RPMI7951 (cell line): ENCODE measurements around the gene ZNF253. TPM values are rescaled to one million over a fixed set of nuclear protein-coding genes. Genes with fewer than 3 reads are reported as not detected.
"Not testable (repeated sequence)": the region's sequence is repeated elsewhere in the genome, so short reads cannot be mapped to it uniquely, and the experiment has no call there.

Experiments
- DNase-seq: peaks from one replicate; pipeline ENCODE4 v3.0.0-alpha.2; 2012; ENCODE audit warnings: low read depth
- total RNA-seq: library from RNA; depleted of rRNA; stranded (reverse); fragments of >200 nt; shearing (Covaris generic); gene quantifications from 2 replicates; pipeline ENCODE4 v1.2.3, GENCODE V29; 2014; rRNA removed

Gene ZNF253
- total RNA-seq: 4.3 and 7.6 TPM in 2 replicates

DNA sequence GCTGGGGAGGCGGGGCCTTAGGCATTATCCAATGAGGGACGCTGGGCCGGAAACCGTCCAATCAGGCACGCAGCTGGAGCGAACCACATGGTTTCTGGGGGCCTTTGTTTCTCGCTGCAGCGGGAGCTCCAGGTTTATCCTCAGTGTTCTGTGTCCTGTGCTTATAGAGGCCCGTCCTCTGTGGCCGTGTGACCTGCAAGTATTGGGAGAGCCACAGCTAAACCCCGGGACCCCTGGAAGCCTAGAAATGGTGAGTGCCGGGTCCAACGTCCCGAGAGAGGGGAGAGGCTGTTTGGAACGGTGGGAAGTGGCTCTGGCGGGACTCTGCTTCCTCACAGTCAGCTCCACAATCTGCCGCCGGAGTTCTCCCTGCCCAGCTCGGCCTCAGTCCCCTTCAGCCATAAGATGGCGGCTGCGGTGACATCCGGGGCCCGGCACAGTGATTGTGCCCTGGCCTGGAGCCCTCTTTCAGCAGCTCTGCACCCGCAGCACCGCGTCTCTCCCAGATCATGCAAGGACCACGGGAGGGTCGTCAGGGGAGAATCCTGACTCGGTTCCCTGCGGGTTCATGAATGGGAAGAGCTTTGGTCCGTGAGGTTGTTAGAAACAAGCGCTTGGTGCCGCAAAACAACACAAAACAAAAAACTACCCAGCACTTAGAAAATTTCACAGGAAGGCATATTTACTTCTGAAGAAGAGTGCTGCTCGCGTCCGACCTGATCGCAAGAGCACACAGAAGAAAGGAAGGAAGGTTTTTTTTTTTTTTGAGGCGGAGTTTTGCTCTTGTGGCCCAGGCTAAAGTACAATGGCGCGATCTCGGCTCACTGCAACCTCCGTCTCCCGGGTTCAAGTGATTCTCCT is at the start of gene ZNF253:
Gene ZNF253, plus strand, starts transcription at position 133 of the 861 bp plus-strand sequence. Its CDS starts 115 bp downstream, at position 248.
- peak; percentile 97 for DNase-seq

DNA sequence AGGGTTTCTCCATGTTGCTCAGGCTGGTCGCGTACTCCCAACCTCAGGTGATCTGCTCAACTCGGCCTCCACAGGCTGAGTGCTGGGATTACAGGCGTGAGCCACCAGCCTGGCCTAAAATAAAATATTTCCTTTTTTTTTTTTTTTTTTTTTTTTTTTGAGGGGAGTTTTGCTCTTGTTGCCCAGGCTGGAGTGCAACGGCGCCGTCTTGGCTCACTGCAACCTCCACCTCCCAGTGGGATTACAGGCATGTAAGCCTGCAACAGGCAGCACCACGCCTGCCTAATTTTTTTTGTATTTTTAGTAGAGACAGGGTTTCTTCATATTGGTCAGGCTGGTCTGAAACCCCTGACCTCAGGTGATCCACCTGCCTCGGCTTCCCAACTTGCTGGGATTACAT is 49.0 kb upstream of the ZNF253 start:
- DNase-seq: no peak

DNA sequence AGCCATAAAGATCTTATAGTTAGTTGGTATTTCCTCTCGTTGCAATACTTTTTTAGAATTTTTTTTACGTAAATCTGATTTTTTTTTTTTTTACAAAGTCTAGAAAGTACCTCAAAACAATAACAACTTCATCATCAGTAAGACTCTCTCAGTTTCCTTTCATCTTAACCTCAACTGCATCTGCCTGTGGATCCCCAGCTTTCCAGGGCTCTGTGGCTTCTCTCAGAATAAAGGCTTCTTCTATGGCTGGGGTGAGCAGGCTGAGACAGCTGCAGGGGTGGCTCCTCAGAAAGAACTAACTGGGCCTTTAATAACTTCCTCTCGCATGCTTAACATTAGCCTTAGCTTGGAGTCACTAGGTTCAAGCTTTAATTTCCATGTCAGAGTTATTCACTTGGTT is 48.3 kb upstream of the ZNF253 start:
- no peak for DNase-seq

DNA sequence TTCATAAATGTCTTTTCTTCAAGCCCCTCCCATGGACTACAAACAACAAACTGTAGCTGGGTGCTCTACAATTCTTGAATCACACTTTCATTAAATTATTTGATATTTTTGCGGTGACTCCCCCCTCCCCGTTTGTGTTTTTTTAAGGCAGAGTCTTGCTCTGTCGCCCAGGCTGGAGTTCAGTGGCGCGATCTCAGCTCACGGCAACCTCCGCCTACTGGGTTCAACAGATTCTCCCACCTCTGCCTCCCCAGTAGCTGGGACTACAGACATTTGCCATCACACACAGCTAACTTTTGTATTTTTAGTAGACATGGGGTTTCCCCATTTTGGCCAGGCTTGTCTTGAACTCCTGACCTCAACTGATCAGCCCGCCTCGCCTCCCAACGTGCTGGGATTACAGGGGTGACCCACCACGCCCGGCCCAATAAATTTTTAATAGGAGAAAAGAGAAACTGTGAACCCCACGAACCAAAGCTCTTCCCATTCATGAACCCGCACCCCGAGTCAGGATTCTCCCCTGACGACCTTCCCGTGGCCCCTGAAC is 44.8 kb upstream of the ZNF253 start:
- peak; percentile 7 for DNase-seq

DNA sequence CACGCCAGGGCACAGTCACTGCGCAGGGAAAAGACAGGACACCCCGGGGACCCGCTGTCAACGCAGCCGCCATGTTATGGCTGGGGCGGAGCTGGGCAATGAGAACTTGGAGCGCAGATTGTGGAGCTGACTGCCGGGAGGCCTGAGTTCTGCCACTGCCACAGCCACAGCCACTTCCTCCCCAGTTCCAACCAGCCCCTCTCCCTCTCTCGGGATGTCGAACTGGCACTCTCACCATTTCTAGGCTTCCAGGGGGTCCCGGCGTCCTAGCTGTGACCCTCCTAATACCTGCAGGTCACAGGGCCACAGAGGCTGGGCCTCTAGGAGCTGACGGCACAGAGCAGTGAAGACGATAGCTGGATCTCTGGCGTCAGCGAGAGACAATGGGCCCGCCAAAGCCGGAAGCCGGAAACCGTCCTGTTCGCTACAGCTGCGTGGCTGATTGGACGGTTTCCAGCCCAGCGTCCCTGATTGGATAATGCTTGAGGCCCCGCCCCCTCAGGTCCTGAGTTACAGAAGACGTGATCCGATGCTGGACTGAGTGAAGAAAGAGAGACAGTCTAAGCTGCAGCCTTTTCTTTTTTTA is 44.2 kb upstream of the ZNF253 start, which contains the start of gene ZNF506:
Gene ZNF506, minus strand, starts transcription at position 385 of the 586 bp plus-strand sequence. Its CDS starts 147 bp downstream, at position 238.
- peak; percentile 98 for DNase-seq

DNA sequence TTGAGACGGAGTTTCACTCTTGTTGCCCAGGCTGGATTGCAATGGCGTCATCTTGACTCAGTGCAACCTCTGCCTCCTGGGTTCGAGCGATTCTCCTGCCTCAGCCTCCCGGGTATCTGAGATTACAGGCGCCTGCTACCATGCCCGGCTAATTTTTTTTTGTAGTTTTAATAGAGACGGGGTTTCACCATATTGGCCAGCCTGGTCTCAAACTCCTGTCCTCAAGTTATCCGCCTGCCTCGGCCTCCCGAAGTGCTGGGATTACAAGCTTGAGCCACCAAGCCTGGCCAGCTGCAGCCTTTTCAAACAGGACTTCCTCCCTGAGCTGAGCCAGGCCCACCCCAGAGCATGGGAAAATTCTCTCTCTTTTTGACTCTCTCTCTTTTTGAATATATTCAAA is 43.7 kb upstream of the ZNF253 start:
- peak; percentile 12 for DNase-seq

DNA sequence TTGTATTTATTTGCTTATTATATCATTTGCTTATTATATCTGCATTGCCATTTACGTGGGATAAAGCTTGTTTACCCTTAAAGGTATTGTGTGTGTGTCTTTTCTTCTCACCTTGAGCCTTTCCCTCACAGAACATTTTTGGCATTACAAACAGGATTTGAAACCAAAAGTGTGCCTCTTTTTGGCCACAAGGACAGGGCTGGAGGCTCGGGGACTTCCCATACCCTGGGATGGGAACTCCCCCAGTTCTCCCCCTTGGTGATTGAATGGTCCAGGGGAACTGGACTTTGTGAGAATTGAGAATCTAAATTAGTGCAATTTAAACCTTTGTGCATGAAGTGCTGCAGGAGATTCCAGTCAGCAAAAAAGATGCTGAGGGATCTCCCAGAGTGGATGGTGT is 41.8 kb upstream of the ZNF253 start:
- no peak for DNase-seq

DNA sequence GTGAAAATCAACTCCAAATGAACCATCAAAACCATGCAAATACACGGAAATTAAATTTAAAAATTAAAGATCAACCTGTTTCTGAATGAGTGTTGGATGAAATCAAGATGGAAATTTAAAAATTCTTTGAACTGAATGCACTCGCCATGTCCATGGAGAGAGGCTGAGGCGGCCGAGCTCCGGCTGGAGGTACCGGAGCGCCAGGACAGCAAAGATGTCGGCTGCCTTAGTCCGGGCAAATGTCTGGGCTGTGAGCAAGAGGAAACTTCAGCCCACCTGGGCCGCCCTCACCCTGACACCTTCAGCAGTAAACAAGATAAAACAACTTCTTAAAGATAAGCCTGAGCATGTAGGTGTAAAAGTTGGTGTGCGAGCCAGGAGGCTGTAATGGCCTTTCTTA is 38.8 kb upstream of the ZNF253 start:
- DNase-seq: no peak

DNA sequence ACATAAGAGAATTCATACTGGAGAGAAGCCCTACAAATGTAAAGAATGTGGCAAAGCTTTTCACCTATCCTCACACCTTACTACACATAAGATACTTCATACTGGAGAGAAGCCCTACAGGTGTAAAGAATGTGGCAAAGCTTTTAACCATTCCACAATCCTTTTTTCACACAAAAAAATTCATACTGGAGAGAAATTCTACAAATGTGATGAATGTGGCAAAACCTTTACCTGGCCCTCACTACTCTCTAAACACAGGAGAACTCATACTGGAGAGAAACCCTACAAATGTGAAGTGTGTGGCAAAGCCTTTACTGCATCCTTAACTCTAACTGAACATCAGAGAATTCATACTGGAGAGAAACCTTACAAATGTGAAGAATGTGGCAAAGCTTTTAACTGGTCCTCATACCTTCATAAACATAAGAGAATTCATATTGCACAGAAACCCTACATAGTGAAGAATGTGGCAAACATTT is 30.1 kb upstream of the ZNF253 start:
- DNase-seq: no peak

DNA sequence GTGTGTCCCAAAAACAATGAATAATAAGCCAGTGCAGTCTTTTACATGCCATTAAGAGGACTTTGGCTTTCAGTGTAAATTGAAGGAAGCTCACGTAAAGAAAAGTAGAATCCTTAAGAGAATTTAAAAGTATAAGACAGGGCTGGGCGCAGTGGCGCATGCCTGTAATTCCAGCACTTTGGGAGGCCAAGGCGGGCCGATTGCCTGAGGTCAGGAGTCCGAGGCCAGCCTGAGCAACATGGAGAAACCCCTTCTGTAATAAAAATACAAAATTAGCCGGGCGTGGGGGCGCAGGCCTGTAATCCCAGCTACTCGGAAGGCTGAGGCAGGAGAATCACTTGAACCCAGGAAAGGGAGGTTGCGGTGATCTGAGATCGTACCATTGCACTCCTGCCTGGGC is 17.9 kb upstream of the ZNF253 start:
- no peak for DNase-seq

DNA sequence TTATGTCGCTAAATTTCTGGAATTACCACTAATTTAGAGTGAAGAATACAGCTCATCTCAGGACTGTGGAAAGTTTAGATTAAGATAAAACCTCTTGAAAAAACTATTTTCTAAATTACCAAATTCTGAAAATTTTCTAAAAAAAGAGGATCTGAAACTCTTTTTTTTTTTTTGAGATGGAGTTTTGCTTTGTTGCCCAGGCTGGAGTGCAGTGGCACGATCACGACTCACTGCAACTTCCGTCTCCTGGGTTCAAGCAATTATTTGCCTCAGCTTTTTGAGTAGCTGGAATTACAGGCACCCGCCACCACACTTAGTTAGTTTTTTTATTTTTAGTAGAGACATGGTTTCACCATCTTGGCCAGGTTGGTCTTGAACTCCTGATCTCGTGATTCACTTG is 16.6 kb upstream of the ZNF253 start:
- DNase-seq: no peak

DNA sequence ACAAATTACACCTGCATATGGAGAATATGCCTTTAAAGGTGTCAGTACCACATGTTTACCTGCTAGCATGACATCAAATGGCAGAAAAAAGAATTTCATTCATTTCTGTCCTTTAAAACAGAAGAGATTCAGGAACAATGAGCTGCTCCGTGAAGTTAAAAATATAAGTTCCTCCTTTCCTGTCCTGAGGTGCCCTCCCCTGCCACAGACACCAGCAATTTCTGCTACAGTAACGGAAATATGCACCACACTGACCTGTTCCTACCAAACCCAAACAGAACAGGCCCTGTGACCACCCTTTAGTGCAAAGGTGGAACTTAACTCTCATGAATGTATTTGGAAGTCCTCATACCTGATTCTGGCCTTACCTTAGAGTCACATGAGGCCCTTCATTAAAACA is 13.9 kb upstream of the ZNF253 start:
- not testable (repeated sequence) for DNase-seq

DNA sequence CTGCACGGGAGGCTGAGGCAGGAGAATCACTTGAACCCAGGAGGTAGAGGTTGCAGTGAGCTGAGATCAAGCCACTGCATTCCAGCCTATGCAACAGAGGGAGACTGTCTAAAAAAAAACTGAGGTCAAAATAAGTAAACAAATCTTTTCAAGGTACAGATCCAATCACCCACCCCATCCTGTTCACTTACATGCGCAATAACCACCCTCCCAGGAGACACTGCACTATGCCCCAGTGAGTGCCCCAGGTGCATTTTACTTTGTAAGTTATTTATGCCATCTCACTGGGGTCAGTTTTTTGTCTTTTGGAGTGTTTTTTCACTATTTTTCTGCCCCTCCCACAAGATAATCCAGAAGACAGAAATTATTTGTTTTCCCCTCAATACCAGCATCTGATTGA is 6.9 kb upstream of the ZNF253 start:
- DNase-seq: no peak

DNA sequence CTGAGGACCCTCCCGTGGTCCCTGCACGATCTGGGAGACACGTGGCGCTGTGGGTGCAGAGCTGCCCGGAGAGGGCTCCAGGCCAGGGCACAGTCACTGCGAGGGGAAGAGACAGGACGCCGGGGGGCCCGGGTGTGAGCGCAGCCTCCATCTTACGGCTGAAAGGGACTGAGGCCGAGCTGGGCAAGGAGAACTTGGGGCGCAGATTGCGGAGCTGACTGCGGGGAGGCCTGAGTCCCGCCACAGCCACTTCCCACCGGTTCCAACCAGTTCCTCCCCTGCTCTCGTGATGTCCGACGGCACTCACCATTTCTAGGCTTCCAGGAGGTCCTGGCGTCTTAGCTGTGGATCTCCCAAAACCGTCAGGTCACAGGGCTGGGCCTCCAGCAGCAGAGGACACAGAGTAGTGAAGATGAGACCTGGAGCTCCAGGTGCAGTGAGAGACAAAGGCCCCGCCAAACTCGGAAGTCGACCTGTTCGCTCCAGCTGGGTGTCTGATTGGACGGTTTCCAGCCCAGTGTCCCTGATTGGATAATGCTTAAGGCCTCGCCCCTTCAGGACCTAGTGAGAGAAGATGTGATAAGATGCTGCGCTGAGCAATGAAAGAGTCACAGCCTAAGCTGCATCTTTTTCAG is 4.8 kb upstream of the ZNF253 start:
- peak; percentile 4 for DNase-seq

DNA sequence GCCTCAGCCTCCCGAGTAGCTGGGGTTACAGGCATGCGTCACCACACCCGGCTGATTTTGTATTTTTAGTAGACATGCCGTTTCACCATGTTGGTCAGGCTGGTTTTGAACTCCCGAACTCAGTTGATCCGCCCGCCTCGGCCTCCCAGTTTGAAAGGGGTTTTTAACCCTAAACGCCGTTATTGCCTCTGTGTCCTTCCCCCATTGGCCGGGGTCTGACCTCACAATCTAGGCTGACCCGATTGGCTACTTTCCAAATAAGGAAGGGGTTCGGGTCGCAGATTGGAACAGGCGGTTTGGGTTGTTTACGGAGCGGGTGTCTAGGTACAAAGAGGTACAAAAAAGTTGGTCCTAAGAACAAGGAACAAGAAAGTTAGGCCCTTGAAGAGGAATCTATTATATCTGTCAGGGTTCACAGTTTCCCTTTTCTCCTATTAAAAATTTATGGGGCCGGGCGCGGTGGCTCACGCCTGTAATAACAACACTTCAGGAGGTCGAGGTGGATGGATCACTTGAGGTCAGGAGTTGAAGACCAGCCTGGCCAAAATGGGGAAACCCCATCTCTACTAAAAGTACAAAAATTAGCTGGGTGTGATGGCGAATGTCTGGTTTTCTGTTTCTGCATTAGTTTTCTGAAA is 1.0 kb downstream of the ZNF253 start:
- peak; percentile 6 for DNase-seq

DNA sequence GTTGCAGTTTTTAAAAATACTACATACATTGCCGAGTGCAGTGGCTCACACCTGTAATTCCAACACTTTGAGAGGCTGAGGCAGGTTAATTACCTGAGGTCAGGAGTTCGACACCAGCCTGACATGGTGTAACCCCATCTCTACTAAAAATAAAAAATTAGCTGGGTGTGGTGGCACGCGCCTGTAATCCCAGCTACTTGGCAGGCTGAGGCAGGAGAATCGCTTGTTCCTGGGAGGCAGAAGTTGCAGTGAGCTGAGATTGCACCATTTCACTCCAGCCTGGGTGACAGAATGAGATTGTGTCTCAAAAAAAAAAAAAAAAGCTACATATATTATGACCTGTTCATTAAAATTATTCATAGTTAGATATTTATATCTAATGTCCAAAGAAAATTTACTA is 4.4 kb downstream of the ZNF253 start:
- DNase-seq: not testable (repeated sequence)

DNA sequence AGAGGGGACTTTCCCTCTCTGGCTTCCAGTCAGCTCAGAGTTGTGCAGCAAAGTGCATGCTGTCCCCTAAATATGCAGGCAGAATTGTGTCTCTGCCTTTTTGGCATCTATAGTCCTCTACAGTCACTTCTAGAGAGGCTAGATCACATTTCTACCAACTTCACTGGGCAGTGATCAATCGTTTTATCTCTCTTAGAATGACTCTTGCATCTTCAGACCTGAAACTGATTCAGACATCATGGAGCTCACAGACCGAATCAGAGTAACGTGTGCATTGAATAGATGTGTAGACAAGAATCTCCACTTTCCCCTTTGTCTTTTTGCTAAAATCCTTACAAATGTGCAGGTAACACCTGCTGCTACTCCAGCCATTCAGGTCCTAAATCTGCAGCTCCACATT is 6.2 kb downstream of the ZNF253 start:
- no peak for DNase-seq

DNA sequence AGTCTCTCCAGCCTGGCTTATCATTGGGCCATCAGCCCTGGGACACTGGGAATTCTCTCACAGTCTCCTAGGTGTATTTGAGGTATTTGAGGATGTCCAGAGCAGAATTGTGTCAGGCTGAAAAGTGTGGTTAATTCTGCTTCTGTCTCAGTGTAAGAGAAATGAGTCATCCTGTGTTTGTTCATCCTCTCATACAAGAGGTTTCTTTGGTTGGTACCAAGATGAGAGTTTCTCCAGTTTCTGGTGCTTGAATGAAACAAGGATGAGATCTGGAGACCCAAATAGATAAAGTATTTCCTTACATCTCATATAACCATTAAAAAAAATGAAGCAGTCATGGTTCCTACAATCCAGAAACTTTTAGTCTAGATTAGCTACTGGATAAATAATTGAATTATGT is 7.7 kb downstream of the ZNF253 start:
- DNase-seq: peak; percentile 27

DNA sequence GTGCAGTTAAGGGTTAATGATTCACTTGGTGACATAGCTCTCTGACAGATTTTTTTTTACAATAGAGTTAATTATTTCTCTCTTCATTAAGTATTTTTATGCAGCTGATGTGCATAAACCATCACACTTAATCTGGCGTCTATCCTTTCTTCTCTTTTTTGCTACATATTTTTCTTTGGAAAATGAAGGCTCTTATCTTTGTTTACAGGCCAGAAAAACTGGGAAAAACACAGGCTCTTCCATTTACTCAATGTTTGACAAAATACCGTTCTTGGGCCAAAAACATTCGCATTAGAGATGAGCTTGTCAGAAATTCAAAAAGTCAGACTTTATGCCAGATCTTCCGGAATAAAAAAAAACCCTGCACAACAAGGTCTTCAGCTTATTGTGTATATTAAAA is 12.0 kb downstream of the ZNF253 start:
- DNase-seq: no peak

DNA sequence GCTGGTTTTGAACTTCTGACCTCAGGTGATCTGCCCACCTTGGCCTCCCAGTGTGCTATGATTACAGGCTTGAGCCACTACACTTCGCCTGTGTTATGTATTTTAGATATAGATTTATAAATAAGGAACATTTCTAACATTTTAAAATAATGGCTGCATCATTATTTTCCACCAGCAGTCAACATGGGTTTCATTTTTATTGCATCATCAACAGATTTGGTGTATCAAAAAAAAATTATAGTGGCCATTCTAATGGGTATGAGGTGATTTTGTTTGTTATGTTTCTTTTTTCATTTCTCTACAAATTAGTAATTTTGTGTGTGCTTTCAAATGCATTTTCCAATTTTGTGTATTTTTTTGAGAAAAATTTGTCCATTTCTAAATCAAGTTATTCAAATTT is 18.9 kb downstream of the ZNF253 start:
- DNase-seq: no peak

DNA sequence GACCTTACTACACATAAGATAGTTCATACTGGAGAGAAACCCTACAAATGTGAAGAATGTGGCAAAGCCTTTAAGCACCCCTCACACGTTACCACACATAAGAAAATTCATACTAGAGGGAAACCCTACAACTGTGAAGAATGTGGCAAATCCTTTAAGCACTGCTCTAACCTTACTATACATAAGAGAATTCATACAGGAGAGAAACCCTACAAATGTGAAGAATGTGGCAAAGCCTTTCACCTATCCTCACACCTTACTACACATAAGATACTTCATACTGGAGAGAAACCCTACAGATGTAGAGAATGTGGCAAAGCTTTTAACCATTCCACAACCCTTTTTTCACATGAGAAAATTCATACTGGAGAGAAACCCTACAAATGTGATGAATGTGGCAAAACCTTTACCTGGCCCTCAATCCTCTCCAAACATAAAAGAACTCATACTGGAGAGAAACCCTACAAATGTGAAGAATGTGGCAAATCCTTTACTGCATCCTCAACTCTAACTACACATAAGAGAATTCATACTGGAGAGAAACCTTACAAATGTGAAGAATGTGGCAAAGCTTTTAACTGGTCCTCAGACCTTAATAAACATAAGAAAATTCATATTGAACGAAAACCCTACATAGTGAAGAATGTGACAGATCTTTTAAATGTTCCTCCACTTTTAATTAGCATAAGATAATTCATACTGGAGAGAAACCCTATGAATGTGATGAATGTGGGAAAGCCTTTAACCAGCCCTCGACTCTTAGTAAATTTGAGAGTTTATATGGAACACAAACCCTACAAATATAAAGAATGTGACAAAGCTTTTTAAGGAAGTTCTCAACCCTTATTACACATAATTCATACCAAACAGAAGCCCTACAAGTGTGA is 26.6 kb downstream of the ZNF253 start:
- DNase-seq: not testable (repeated sequence)
